Activated T-helper 1 cell treated with anti-CD3 and anti-CD28 coated beads, Interleukin-2, amount 50 U/mL, for 16 hours (primary cell): ENCODE data around the gene PLXNB1.

Experiments used
- DNase-seq, 2 donors: peaks; one replicate each; pipeline ENCODE4 v3.0.0-alpha.2; 2020; ENCODE audit warnings: low read depth in 1 of 2, low spot score in 1 of 2

The PLXNB1 gene

DNA sequence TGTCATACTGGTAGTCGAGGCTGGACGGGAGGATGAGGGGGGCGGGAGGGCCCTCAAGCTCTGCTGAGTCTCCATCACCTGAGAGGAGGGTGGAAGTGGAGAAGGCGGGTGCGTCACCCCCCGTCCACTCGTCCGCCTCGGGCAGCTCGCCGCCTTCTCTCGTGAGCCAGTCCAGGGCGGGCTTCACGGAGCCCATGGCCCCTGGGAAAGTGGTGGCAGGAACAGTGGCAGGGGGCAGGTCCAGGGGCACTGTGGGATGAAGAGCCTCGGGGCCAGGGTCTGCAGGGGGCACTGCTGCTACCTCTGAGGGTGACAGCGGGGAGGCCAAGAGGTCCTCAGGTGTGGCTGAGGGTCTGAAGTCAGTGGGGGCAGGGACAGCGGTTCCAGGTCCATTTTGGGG, 10.3 kb downstream of the PLXNB1 start:
- DNase-seq, result no peak

DNA sequence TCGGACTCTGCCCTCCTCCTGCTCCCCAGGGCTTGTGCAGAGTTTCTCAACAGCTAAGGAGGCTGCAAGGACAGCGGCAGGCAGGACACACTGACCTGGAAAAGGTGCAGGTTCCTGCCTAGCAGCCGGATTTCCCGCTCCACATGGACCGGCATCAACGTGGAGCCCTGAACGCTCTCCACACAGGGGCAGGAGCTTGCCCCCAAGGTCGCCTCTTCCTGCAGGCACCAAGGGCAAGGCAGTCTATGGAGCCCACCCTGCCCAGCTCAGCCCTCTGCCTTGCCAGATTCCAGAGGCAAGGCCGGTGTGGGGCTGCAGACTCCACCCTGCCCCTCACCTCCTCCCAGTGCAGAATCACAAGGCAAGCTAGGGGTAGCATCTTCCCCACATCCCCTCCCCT, 10.7 kb downstream of the PLXNB1 start:
- no peak for DNase-seq

DNA sequence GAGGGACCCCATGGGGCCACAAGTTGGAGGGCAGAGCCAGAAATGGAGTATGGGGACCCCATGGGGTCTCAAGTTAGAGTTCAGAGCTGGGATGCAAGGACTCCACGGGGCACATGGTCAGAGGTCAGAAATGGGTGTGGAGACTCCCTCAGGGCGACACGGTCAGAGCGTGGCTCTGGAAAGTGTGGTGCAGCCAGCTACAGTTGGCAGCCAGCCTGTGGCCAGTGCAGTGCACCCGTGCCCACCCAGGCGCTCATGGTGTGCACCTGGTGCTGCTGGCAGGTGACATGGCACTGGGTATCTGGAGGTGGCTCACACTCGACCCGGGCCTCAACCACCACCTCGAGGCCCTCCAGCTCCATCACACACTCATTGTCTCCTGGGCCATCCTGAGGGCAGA, 11.2 kb downstream of the PLXNB1 start:
- no peak for DNase-seq

GRCh38 chr3:48418140-48418539, 11.7 kb downstream of the PLXNB1 start:
- no peak for DNase-seq

GRCh38 chr3:48417529-48418108, 12.3 kb downstream of the PLXNB1 start:
- no peak for DNase-seq

- no peak for DNase-seq
Measured at GRCh38 chr3:48416546-48416945, 13.3 kb downstream of the PLXNB1 start.

DNA sequence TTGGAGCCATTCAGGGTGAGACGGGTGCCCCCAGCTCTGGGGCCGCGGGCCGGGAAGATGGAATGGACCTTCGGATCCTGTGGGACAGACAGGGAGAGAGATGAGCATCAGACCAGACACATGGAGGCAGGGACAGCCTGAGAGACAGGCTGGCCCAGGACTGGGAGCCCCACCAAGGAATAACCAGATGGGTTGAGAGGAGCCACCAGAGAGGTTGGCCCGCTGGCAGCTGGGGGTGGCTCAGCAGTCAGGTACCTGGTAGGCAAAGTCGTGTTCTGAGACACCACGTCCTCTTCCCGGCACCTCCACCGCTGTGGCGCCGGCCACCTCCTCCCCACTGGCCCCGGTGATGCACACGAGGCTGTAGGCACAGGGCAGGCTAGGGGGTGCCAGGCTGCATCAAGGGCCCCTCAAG, 13.8 kb downstream of the PLXNB1 start:
- no peak for DNase-seq

DNA sequence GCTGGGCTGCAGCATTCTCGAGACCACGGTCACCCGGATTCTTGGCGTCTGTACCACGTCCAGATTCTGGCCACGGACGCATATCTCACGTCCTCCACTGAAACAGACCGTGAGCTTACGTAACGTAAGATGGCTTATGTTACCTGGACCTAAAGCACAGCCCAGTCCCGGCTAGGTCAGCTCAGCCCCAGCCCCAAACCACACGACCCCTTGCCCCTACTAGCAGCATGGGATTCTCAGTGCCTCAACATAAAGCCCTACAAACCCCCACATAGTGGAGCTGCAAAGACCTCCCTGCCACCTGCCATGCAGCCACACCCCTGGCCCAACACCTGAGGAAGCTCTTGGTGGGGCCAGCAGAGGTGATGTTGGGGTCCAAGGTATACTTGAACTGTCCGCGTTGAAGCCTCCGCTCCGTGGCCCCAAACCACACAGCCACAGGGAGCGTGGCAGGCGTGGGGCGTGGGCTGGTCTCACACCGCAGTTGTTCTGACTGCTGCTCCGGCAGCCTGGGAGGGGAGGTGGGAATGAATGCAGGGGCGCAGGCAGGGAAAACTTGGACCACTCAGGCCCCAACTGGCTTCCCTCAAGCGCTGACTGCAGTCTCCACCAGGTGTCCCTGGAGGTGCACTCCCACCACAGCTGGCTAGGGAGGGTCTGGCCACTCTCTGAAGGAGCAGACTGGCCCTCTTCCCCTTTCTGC, 14.5 kb downstream of the PLXNB1 start:
- no peak for DNase-seq

DNA sequence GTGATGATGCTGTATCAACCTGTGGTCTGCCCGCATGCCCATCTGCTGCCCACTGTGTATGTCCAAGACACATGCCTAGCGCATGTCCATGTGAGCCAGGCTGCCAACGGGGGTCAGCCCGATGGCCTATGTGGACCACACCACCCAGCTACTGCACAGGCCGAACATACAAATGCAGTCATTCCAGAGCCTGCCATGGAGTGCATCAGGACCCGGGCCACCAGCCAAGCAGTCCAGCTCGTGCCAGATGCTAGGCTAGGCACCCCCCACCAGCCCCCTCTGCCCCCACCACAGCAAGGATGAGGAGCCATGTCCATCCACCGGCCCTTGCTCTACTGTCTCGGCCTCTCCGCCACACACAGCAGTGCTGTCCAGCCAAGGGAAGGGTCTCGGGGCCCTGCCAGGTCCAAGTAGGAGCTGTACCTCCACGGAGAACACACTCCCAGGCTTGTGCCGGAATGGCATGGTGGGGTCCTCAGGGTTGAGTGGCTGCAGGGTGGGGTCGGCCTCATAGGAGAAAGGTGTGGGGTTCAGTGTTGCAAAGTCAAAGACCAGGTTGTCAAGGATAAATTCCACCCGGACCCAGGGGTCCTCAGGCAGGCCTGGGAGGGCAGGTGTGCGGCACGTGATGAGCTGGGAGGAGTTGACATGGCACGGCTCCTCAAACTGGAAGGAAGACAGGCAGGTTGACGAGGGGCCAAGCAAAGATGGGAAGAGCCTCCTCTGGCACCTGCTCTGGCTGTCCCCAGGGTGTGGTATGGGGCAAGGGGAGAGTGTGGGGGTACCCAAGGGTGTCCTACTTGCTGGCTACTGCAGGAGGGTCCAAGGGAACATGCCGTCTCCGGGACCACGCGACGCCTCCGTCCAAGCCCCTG, 15.3 kb downstream of the PLXNB1 start:
- DNase-seq, result no peak

GRCh38 chr3:48413611-48414010, 16.3 kb downstream of the PLXNB1 start:
- no peak for DNase-seq

DNA sequence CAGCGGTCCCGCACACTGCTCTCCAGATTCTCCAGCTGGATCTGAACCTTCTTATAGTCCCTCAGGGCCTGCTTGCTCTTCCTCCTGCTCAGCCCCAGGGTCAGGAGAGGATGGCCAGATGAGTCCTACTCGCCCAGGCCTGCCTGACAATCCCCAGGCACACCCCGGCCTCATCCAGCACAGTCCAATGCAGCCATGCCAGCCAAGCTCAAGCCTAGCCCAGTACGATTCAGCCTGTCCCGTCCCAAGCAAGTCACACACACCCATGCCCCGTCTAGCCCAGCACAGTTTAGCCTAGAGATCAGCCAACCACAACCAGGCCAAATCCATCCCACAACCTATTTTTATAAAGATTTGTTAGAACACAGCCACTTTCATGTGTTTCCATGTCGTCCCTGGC, 16.8 kb downstream of the PLXNB1 start:
- DNase-seq, result no peak

DNA sequence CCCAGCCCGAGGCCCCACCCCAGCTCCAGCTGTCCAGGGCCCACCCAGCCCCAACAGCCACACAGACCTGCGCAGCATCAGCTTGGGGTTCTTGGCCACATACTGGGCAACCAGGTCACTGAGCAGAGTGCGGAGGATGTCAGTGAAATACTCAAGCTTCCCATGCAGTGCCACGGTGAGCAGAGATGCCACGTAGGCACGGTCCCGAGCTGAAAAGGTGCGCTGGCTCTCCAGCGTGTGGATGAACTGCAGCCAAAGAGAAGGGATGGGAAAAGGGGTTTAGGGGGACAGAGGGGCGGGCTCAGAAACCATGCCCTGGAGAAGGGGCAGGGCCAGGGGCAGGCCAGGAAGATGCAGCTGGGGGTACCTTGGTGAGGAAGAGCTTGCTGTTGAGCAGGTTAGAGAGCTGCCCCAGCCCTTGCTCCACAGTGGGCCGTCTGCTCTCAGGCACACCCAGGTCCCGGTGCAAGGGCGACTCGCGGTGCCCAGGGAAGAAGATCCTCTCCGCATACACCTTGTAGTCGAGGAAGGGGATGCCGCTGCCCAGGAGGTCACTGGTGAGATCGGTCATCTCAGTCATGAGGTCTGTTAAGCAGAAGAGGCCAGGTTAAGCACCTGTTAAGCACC, 17.4 kb downstream of the PLXNB1 start:
- no peak for DNase-seq

- DNase-seq, result no peak
Measured at GRCh38 chr3:48411606-48412374, 18.1 kb downstream of the PLXNB1 start.

DNA sequence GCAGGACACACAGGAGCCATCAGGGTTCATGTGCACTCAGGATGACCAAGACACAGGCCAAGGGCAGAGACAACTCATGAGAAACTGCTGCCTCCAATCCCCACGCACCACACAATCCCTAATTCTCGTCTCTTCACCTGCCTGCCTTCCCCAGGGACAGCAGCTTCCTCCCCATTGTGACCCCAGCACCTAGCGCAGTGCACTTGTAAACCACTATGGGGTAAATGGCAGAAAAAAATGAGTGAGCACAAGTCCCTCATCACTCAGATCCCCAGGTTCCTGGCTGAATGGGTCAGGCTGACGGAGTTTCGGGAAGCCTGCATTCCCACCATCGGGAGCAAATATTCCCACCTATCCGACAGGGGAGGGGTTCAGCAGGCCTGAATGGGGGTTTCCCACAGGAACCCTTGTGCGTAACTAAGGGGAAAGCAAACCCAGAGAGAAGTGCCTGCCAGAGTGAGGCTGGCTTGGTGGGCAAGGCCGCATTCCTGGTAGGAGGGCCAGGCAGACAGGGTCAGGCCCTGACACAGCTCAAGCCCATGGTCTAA, 18.8 kb downstream of the PLXNB1 start:
- no peak for DNase-seq

- DNase-seq, result no peak
Measured at GRCh38 chr3:48410205-48411040, 19.5 kb downstream of the PLXNB1 start.

DNA sequence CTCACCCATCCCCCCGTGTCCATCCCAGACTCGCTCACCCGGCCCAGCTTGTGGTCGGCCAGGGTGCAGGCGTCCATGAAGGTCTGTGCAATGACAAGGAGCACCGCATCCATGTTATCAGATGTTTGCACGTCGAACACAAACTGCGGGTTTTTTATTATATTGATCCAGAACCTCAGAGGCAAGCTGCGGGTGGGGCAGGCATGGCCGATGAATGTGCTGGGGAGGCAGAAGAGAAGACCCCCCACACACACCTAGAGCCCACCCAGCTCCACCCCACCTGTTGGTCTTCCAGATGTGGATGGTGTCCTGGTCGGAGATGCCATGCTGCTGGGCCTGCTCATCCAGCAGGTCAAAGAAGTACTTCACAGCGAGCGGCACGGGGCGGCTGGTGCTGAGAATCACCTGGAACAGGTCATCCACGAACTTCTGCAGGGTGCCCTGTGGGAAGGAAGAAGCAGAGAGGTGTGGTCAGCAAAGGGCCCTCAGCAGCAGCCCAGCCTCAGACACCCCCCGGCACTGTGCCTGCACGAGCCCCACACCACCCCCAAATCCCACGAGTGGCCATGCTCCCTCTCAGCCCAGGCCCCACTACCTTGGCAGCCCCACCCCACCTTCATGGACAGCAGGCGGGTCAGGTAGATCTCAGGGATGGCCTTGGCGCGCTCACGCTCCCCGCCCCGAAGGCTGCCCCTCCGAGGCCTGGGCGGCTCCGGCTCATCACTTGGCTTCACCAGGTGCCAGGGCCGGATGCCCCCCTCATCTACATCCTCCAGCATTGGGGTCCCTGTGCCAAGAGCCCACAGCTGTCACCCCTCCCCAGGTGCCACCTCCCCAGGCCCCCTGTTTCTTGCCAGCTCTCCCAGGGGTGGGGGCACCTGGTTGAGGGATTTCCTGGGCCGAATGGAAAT, 20.3 kb downstream of the PLXNB1 start:
- no peak for DNase-seq

- peak in 1 of 2 donors; percentile 2 for DNase-seq
Measured at GRCh38 chr3:48408823-48409281, 21.0 kb downstream of the PLXNB1 start.

- no peak for DNase-seq
Measured at GRCh38 chr3:48407542-48408099, 22.3 kb downstream of the PLXNB1 start.
